ENCODE data around the gene KRTAP12-1. TPM values are rescaled to one million over a fixed set of nuclear protein-coding genes. Genes with fewer than 3 reads are reported as not detected.

Gene KRTAP12-1
- total RNA-seq, 1 experiment from 2014 or later: 0.63 TPM

DNA sequence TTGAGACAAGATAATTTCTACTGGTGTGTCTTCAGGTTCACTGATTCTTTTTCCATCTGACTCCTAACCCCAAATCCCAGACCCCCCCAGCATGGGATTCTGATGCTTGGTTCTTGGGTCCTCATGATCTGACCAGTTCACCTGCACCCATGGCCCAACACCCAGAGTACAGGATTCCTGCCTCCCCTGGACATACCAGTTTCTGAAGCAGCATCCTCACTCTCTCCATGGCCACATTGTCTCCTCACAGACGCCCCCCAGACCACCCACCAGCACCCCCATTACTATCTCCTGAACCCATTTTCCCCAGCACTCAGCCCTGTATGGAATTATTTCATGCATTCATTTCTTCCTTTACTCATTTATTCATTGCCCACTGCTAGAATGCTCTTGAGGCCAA is 25.1 kb downstream of the KRTAP12-1 start (continued):
- TF ChIP-seq HMGA2 (CRISPR knock-in tag; IDR thresholded peaks at IDR 0.05): no peak
- no peak for TF ChIP-seq RELA (CRISPR knock-in tag; IDR thresholded peaks at IDR 0.05; ENCODE audit: borderline replicate concordance)
- no peak for TF ChIP-seq NR2C2 (CRISPR knock-in tag; IDR thresholded peaks at IDR 0.05)
- no peak for TF ChIP-seq ATF1 (CRISPR knock-in tag; IDR thresholded peaks at IDR 0.05)
- TF ChIP-seq, protein P1, sequence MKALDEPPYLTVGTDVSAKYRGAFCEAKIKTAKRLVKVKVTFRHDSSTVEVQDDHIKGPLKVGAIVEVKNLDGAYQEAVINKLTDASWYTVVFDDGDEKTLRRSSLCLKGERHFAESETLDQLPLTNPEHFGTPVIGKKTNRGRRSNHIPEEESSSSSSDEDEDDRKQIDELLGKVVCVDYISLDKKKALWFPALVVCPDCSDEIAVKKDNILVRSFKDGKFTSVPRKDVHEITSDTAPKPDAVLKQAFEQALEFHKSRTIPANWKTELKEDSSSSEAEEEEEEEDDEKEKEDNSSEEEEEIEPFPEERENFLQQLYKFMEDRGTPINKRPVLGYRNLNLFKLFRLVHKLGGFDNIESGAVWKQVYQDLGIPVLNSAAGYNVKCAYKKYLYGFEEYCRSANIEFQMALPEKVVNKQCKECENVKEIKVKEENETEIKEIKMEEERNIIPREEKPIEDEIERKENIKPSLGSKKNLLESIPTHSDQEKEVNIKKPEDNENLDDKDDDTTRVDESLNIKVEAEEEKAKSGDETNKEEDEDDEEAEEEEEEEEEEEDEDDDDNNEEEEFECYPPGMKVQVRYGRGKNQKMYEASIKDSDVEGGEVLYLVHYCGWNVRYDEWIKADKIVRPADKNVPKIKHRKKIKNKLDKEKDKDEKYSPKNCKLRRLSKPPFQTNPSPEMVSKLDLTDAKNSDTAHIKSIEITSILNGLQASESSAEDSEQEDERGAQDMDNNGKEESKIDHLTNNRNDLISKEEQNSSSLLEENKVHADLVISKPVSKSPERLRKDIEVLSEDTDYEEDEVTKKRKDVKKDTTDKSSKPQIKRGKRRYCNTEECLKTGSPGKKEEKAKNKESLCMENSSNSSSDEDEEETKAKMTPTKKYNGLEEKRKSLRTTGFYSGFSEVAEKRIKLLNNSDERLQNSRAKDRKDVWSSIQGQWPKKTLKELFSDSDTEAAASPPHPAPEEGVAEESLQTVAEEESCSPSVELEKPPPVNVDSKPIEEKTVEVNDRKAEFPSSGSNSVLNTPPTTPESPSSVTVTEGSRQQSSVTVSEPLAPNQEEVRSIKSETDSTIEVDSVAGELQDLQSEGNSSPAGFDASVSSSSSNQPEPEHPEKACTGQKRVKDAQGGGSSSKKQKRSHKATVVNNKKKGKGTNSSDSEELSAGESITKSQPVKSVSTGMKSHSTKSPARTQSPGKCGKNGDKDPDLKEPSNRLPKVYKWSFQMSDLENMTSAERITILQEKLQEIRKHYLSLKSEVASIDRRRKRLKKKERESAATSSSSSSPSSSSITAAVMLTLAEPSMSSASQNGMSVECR (CRISPR knock-in tag; IDR thresholded peaks at IDR 0.05; ENCODE audit: borderline replicate concordance): no peak

DNA sequence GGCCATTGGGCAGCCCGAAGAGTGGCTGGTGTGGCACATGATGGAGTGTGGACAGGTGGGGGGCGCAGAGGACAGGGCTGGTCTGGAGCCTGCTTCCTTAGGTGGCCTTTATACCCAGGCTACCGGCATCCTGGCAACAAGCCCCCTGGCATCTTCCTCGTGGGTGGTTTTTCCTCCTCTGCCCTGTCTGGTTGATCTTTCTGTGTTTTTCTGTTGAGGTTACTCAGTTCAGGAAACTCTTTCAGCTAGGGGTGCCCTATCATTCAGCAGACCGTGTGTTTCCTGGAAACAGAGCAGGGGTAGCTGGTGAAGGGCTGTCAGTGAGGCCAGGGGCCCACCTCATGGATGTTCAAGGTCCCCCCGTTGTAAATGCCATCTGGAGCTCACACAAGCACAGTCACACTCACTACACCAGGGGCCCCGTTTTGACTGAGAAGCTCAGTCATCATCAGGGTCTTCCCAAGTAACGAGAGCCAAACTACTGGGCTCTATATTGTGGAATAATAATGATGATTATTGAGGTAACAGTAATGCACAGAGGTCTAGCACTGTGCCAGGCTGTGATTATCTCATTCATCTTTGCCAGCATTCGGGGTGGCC is 27.3 kb downstream of the KRTAP12-1 start, which contains the start of gene KRTAP12-4:
Gene KRTAP12-4 (minus strand): TSS at position 84 of the 600 bp plus-strand sequence. CDS start 45 bp downstream, at position 39.
- DNase-seq (ENCODE audit: low spot score): no peak
- Mint-ChIP-seq H3K4me3 (no peak within 1 kb of the TSS), H3K4me1 (peaks cover 20% of the 10 kb centered on the region), H3K27me3 (ENCODE audit: low read depth) (peaks cover 10% of the 10 kb centered on the region), H3K36me3 (peaks cover 23% of the 10 kb centered on the region), H3K9me3 (peaks cover 24% of the 10 kb centered on the region), H3K27ac (no peak within 1 kb of the TSS)
- ChIA-PET POLR2A (no interaction called here), CTCF (interaction anchor here (1.1 kb wide), 1 partner anchor 31 kb away, joined by 3 read pairs; no protein-coding TSS in a partner anchor)
- ATAC-seq: no peak
- TF ChIP-seq, protein P2, sequence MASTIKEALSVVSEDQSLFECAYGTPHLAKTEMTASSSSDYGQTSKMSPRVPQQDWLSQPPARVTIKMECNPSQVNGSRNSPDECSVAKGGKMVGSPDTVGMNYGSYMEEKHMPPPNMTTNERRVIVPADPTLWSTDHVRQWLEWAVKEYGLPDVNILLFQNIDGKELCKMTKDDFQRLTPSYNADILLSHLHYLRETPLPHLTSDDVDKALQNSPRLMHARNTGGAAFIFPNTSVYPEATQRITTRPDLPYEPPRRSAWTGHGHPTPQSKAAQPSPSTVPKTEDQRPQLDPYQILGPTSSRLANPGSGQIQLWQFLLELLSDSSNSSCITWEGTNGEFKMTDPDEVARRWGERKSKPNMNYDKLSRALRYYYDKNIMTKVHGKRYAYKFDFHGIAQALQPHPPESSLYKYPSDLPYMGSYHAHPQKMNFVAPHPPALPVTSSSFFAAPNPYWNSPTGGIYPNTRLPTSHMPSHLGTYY (CRISPR knock-in tag; IDR thresholded peaks at IDR 0.05): no peak
- TF ChIP-seq, protein P3, sequence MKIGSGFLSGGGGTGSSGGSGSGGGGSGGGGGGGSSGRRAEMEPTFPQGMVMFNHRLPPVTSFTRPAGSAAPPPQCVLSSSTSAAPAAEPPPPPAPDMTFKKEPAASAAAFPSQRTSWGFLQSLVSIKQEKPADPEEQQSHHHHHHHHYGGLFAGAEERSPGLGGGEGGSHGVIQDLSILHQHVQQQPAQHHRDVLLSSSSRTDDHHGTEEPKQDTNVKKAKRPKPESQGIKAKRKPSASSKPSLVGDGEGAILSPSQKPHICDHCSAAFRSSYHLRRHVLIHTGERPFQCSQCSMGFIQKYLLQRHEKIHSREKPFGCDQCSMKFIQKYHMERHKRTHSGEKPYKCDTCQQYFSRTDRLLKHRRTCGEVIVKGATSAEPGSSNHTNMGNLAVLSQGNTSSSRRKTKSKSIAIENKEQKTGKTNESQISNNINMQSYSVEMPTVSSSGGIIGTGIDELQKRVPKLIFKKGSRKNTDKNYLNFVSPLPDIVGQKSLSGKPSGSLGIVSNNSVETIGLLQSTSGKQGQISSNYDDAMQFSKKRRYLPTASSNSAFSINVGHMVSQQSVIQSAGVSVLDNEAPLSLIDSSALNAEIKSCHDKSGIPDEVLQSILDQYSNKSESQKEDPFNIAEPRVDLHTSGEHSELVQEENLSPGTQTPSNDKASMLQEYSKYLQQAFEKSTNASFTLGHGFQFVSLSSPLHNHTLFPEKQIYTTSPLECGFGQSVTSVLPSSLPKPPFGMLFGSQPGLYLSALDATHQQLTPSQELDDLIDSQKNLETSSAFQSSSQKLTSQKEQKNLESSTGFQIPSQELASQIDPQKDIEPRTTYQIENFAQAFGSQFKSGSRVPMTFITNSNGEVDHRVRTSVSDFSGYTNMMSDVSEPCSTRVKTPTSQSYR (CRISPR knock-in tag; IDR thresholded peaks at IDR 0.05): no peak
- TF ChIP-seq, protein P4, sequence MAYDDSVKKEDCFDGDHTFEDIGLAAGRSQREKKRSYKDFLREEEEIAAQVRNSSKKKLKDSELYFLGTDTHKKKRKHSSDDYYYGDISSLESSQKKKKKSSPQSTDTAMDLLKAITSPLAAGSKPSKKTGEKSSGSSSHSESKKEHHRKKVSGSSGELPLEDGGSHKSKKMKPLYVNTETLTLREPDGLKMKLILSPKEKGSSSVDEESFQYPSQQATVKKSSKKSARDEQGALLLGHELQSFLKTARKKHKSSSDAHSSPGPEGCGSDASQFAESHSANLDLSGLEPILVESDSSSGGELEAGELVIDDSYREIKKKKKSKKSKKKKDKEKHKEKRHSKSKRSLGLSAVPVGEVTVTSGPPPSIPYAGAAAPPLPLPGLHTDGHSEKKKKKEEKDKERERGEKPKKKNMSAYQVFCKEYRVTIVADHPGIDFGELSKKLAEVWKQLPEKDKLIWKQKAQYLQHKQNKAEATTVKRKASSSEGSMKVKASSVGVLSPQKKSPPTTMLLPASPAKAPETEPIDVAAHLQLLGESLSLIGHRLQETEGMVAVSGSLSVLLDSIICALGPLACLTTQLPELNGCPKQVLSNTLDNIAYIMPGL (CRISPR knock-in tag; IDR thresholded peaks at IDR 0.05): no peak
- TF ChIP-seq, protein P5, sequence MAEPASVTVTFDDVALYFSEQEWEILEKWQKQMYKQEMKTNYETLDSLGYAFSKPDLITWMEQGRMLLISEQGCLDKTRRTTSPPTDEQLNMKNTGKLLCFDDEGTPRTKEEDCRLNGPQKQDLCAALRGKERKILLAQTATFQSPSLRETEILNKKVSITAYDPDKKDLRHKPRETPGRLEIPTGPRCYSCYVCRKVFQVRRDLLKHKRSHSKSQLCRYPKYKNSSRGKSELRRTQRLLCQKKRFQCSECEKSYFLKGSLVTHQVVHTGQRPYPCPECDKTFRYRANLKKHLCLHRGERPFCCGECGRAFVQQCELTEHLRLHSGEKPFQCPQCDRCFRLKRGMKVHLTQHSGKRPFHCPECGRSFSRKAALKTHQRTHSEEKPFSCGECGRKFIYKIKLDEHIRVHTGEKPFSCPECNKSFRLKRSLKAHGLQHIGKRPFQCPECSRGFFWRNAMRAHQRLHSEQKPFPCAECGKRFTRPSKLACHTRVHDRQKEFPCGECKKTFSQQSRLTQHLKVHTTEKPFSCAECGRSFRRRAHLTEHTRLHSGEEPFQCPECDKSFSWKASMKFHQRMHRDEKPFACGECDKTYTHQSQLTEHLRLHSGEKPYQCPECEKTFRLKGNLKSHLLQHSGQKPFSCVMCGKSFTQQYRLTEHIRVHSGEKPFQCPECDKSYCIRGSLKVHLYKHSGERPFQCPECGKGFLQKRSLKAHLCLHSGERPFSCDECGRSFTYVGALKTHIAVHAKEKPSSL (CRISPR knock-in tag; conservative IDR thresholded peaks at IDR 0.05): no peak
- TF ChIP-seq ZNF121 (CRISPR knock-in tag; IDR thresholded peaks at IDR 0.05) (no peak), PRRX2 (CRISPR knock-in tag; IDR thresholded peaks at IDR 0.05) (no peak), SMAD3 (CRISPR knock-in tag; IDR thresholded peaks at IDR 0.05; ENCODE audit: borderline replicate concordance) (no peak), ESRRA (CRISPR knock-in tag; IDR thresholded peaks at IDR 0.05; ENCODE audit: borderline replicate concordance) (no peak), OVOL2 (CRISPR knock-in tag; IDR thresholded peaks at IDR 0.05; ENCODE audit: borderline replicate concordance) (no peak), FOXJ3 (CRISPR knock-in tag; IDR thresholded peaks at IDR 0.05; ENCODE audit: borderline replicate concordance) (no peak), TCF7 (CRISPR knock-in tag; IDR thresholded peaks at IDR 0.05; ENCODE audit: low read depth) (no peak), SP1 (CRISPR knock-in tag; conservative IDR thresholded peaks at IDR 0.05) (no peak), ZNF671 (CRISPR knock-in tag; IDR thresholded peaks at IDR 0.05) (no peak), ETV6 (CRISPR knock-in tag; IDR thresholded peaks at IDR 0.05) (no peak), IRF2 (CRISPR knock-in tag; IDR thresholded peaks at IDR 0.05; ENCODE audit: borderline replicate concordance, low read depth) (no peak)
- TF ChIP-seq, protein P6, sequence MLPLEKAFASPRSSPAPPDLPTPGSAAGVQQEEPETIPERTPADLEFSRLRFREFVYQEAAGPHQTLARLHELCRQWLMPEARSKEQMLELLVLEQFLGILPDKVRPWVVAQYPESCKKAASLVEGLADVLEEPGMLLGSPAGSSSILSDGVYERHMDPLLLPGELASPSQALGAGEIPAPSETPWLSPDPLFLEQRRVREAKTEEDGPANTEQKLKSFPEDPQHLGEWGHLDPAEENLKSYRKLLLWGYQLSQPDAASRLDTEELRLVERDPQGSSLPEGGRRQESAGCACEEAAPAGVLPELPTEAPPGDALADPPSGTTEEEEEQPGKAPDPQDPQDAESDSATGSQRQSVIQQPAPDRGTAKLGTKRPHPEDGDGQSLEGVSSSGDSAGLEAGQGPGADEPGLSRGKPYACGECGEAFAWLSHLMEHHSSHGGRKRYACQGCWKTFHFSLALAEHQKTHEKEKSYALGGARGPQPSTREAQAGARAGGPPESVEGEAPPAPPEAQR (CRISPR knock-in tag; IDR thresholded peaks at IDR 0.05): no peak
- TF ChIP-seq, protein P7, sequence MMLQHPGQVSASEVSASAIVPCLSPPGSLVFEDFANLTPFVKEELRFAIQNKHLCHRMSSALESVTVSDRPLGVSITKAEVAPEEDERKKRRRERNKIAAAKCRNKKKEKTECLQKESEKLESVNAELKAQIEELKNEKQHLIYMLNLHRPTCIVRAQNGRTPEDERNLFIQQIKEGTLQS (CRISPR knock-in tag; conservative IDR thresholded peaks at IDR 0.05): no peak
